Stimulated activated CD8-positive, alpha-beta memory T cell treated with anti-CD3 and anti-CD28 coated beads, Interleukin-7, amount 100 ng/mL, for 1 hour (primary cell): Measurements from ENCODE around the gene OPCML.

Experiments
- DNase-seq, 2 donors: peaks; one replicate each; pipeline ENCODE4 v3.0.0-alpha.2; 2020; ENCODE audit warnings: low read depth in 2 of 2

OPCML gene

DNA sequence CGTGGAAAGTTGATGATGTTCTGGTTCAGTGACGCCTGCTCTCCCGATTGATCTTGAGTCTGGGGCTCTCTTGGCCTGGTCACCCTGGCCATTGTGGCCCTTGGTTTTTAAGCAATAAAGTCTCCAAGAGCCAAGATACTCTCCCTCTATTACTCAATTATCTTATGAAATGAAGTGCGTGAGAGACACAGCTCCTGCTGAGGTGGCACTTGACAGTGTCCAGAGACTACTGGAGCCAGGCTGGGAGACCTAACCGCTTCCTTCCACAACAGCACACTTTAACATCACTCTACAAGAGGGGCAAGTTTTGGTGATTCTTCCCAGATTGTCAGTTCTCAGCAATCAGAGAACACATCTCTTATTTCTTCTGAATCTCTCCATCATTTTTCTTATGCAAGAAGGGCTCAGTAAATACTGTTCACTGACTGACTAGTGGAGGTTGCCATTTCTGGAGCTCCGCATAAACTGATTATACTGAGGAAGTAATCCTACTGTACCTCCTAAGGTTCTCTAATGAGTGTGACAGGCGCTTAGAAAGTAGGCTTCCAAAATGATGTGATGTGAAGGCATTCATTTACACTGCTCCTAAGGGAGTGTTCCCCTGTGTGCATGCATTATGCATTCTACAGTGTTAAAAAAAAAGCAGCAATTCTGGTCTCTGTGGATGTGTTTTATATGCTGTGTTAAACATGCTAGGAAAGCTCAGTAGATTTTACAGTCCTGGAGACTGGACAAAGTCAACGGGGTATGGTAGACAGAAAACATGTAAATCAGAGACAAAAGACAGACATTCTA lies 968.0 kb downstream of the OPCML start:
- no peak for DNase-seq

DNA sequence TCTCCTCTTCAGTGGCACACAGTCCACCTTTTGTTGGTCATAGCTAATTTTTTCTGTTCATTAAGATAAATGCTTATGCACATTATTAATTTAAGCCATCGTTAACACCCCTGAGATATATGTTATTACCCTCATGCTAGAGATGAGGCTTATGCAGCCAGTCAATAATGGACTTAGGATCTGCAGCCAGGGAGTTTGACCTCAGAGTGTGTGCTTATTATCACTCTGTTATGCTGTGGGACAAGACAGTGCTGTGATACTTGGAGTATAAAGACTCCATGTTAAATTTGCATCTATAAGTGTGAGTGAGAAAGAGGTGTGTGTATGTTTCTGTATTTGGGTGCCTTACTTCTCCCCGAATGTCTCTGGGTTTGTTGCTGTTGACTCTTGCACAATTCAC lies 969.3 kb downstream of the OPCML start:
- DNase-seq: no peak

DNA sequence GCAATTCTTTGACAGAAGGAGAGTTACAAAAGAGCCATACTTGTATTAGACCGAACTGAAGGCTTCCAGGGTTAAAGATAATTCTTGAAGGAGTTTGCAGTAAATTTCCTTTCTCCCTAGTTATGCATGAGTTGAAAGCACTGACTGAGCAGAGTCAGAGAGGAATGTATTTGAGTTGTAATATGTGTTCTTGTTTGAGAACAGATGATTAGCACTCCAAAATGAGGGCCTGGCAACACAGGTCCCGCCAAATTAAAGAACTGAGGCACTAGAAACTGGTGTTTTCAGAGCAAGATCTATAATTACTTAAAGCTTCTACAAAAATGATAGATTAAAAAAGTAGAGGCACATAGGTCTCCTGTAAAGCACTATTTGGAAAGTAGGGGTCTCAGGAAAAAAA lies 970.4 kb downstream of the OPCML start:
- no peak for DNase-seq

DNA sequence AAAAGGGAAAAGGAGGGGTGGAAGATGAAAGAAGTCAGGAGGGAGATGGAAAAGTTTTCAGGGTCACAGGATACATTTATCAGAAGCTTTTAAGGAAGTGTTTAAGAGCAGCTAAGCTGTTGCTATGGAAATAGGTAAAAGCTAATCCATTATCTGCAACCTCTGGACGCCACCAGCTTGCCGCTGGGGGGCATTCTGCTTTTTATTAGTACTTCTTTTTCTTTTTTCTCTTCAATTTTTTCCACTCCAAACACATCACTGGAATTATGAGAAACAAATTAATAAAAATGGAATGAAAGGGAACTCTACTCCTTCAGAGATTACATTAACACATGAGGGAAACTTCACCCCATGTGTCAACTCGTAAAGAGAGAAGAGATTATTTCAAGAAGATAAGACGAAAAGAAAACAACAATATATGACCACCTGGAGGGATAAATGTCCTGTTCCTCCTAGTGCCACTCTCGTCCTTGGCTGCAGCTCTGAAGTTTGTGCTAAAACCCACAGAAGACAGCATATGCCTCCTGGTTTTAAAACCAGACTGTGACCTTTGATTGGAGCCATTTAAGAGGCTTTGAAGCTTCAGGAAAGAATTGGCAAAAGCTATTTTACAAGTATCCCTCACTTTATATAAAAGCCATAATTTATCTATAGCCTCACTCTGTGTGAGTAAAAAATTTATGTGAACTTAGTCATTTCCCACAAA lies 972.8 kb downstream of the OPCML start:
- no peak for DNase-seq

DNA sequence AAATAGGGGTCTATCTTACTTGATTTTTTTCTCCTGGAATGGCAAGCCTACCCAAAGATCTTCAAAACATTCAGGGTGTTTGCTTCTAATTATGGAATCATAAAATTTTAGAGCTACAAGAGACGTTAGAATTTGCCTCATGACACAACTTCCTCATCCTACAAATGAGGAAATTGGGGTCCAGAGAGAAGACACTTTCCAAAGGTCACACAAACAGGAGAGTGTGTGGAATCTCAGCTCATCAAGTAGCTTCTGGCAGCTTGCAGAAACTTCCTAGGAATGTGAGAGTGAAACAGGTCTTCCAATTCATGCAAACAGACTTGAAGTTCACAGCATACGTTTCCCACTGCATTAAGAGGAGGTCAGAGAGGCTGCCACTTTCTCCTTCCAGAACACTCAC lies 976.0 kb downstream of the OPCML start:
- DNase-seq: no peak

DNA sequence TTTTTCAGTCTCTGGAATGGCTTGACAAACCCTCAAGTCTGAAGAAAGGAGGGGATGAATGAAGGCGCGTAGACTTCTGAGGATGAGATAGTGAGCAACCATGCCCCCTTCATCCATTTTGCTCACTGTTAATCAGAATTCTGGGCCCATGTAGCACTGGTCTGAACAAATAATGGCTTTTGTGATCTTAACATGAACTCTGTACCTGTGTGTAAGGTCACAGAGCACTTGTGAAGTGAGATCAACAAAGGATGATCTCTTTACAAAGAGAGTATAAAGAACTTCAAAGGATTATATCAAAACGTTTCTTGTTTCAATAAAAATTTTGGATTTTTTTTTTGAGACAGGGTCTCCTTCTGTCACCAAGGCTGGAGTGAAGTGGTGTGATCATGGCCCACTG lies 976.7 kb downstream of the OPCML start:
- DNase-seq: no peak

DNA sequence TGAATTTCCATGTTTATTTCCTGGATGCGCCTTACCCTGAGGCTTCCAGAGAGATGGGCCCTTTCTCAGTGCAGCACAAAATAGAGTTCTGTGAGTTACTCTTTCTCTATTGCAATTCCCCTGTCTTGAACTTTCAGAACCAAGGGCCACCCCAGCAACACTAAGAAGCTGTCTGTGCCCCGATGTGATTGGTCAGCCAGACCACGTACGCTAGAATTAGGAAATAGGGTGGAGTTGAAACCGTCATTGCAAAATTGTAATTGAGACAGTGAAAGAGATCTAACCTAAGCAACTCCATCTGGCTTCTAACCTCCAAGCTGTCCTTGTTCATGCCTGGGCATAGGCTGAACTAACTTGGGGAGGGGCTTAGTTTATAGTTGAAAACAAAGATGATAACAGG lies 981.3 kb downstream of the OPCML start:
- no peak for DNase-seq

DNA sequence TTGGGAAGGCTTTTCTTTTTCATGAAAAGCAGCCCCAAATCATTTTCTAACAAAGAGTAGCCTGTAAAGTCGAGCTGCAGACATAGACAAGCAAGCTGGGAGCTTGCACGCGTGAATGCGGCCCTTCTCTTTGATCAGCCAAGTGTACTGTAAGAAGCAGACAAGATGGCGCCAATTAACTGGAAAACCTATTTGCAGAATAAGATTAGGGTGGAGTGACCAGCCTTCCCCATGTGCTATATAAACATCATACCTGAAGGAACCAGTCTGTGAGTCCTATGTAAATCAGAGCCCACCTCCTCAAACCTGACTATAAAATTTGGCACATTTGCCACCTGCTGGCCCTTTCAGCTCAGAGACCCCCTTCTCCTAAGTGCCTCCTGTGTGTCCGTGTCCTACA lies 982.7 kb downstream of the OPCML start:
- no peak for DNase-seq

DNA sequence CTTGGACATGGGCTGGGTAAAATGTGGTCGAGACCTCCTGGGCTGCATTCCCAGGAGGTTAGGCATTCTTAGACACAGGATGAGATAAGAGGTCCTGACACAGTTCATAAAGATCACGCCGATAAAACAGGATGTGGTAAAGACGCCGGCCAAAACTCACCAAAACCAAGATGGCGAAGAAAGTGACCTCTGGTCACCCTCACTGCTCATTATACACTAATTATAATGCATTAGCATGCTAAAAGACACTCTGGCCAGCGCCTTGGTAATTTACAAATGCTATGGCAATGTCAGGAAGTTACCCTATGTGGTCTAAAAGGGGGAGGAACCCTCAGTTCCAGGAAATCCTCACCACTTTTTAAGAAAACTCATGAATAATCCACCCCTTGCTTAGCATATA lies 983.3 kb downstream of the OPCML start:
- no peak for DNase-seq

DNA sequence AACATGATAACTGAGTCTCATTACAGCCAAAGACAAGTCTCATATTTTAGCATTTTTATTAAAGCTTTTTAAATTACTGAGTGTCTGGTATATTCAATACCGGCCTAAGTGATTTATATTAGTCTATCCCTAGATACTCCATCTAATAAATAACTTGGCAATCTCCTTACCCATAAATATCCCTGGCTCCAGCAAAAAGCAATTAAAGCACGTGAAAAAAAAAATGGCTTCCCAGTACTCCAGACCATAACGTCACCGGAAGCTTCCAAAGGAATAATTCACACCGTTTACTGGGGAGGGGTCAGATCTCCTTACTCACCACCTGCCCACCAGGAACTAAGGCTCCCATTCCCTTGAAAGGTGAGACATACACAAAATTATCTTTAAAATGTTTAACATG lies 988.3 kb downstream of the OPCML start:
- DNase-seq: no peak

DNA sequence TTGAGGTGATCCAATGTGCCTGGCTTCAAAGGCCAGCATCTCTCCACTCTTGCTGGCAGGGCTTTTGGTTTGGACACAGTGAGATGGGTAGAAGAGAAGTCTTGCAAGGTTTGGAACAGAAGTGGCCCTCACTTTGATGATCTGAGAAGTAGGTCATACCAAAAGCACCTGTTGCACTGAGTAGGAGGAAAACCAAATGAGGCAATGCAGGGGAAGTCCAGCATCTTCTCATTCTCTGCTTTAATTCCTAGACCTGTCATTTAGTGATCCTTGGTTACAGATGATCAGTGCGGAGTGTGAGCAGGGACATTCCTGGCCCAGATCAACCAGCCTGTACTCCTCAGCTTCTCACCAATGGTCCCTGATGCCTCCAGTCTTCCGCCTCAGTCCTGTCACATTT lies 990.5 kb downstream of the OPCML start:
- DNase-seq: no peak

DNA sequence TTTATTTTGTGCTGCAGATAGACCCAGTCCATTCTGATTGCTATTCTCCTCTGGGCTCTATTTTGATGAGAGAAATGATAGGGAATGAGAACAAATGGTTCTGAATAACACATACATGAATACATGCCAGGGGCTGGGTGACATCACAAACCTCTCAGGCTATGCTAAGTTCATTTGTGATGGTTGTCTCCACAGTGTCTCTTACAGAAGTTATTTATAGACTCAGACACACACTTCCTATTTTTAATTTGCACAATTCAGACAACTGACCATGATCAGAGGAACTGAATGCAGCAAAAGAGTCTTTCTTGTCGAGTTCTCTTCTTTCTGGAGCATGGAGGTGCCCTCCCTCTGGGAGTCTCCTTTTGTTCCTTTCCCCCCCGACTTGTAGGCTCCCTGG lies 991.7 kb downstream of the OPCML start:
- no peak for DNase-seq

DNA sequence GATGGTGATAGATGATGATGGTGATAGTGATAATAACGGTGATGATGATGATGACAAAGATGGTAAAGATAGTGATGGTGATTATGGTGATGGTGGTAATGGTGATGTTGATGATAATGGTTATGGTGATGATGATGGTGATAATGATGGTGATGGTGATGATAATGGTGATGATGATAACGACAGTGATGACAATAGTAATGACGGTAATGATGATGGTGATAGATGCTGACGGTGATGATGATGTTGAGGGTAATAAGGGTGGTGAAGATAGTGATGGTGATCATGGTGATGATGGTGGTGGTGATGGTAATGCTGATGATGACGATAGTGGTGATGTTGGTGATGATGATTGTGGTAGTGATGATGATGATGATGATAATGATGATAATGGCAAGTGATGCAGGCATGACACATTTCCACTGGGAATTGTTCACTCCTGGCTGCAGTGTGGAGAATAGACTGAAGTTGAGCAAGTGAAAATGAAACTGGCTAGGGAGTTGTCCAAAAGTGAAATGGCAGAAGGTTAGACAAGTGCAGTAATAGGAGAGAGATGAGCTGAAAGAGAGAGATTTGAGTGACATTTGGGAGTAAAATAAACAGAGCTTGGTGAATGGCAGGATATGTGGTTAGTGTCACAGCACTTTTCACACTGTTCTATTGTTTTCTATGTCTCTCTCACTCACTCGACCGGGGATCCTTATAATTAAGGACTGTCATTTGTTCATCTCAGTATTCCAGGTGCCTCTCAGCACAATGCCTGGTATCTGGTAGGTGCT lies 992.5 kb downstream of the OPCML start:
- DNase-seq: no peak

DNA sequence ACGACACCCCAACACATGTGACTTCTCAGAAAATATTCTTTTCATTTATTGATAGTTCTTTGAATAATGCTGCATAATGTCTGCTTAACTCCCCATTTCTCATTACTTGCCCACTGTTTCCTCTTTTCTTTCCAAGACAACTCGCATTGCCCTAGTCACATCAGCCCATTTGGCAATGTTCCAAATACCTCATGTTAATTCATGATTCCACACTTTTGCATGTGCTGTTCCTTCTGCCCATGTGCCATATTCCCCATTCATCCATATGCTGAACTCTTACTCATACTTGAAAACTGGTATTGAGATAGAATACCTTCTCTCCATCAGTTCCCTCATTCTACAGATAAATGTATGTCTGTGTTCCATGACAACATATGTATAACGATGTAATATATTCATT lies 993.7 kb downstream of the OPCML start:
- DNase-seq: no peak

DNA sequence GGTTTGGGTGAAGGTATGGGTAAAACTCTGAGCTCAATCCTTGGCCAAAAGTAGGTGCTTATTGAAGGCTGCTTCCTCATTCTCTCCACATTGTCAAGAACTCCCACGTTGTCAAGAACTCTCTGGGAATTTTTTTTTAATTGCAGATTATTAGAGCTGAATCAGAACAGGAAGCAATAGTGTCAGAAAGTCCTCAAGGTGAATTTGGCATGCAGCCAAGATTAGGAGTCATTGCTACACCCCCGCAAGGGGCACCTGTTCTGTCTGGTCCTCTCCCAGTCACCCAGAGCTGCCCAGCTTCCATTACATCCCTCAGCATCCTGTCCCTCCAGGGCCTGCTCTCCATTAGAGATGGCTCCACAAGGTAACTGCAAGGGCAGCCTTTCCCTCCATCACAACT lies 996.5 kb downstream of the OPCML start:
- DNase-seq: no peak

DNA sequence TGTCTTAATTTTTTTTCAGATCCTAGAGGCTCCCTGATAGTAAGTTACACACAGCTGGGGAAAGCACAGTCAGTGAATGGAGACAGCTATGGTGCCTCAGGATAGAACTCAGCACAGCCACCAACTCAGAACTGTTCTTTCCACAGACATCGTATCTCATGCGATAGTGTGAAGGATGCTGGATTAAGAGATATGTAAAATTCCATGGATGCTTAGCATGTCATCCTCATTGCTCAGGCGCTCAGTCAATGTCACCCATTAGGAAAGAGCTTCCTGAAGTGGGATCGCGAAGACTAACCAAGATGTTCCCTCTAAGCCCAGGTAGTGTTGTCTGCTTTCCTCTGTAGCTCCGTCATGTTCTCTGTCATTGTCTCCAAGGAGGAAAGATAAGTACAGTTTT lies 1000.4 kb downstream of the OPCML start:
- DNase-seq: no peak

DNA sequence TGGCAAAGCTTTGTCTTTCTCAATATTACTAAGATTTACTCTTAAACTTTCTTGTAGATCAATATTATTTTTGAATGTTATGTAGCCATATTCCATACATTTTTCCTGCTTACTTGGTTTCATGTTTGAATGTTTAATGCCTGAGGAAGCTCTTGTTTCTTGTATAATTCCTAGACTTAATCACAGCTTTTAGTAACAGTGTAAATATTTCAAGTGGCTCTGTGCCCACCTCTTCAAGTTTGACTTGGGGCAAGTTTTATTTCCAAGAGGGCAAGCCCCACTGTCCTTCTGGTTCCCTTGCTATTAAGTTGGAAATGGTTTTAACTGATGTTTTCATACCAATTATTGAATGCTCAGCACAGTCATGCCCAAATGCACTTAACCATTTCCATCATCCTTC lies 1004.1 kb downstream of the OPCML start:
- no peak for DNase-seq

DNA sequence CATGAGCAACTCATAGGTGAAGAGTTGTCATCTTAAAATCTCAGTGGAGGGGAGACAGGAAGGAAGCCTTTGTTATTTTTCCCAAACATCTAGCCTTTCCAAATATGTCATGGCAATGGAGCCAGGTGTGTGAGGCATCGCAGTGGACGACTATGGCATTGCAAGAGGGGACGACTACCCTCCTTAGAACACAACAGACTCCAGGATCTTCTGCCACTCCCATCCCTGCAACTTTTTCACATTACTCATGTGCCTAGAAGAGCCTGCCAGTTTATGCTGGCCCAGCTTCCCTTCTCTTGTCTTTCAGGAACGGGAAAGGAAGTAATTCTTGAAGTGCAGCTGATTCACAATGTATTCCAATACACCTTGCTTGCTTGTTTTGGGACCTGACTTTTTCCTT lies 1008.4 kb downstream of the OPCML start:
- no peak for DNase-seq

DNA sequence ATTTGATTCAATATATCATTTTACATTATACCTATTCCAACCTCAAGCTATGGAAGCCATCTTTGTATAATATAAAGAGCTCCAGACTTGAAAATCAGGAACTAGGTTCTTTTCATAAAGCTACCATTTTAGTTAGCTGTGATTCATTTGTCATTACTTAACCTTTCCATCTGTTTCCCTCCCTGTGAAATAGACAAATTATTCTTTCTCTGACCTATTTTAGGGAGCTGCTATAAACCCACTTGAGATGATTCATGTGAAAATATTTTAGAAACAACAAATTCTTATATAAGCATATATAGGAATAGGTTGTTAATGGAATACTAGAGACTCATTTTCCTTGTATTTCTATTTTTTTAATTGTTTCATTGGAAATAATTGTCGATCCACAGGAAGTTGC lies 1012.1 kb downstream of the OPCML start:
- DNase-seq: no peak

DNA sequence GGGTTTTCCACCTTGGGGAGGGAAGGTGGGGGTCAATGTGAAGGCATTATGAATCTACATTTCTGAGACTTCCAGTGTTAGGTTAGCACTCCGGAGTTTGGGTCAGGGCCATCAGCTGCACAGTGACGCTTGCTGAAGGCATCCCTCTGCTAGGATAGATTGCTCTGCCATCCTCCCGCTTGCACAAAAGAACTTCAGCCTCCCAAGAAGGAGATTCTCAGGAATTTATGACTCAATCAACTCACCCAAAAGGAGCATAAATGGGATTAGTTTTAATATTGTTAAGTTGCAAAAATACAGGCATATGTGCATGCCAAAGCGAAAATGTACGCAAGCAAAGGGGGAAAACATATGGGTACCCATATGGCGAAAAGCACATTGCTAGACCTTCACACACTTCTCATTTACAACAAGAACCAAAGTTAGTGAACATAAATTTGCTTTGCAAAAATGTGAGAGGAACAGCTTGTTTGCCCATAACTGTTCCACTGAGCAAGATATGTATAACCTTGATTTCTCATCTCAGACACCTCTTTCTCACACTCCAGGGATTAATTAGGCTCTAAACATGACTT lies 1013.0 kb downstream of the OPCML start:
- no peak for DNase-seq

DNA sequence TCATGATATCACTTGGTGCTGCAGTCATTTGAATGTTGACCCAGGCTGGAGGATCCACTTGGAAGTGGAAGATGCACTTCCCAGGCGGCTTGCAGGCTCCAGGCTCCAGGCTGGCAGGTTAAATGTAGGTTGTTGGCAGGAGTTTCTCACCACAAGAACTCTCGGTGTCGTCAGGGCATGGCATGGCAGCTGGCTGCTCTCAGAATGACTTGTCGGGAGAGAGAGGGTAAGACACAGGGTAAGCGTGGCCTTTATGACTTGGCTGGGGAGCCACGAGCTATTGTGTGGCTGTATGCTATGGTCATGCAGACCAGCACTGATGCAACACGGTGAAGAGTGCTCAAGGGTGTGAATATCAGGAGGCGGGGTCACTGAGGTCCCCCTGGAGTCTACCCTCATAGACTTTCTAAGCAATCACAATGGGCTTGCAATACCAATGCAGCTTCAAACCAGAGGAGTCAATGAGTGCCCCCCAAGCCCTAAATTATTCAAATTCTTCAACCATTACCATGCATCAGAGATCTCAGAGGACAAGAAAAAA lies 1027.7 kb downstream of the OPCML start:
- no peak for DNase-seq

DNA sequence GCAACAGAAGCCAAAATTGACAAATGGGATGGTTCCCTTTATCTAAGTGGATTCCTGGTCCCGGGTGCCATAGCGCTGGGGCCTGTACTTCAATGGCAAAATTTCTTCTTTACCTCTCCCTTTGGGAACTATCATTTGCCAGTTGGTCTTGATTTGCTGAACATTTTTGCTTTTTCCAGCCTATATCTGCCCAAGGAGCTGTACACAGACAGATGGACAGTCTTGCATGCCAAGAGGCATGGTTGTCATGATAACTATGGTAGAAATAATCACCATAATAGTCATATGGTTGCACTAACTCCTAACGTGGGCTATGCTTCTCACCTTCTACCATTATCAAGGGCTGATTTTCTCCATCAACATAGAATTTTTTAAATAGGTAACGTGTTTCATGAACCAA lies 1030.9 kb downstream of the OPCML start:
- no peak for DNase-seq
